HG03064 (cell line): Measurements from ENCODE around the gene SUPT3H.
"Not testable (repeated sequence)": the region's sequence is repeated elsewhere in the genome, so short reads cannot be mapped to it uniquely, and the experiment has no call there.

Experiments used
- ATAC-seq: cut with Tn5 transposase; IDR thresholded peaks from one replicate; pipeline ENCODE4 v1.9.1; 2021; ENCODE audit warnings: low read depth; ENCODE audit not compliant: unreplicated experiment

The SUPT3H gene

GRCh38 chr6:44926556-44926955 is 451.2 kb downstream of the SUPT3H start:
- no peak for ATAC-seq

DNA sequence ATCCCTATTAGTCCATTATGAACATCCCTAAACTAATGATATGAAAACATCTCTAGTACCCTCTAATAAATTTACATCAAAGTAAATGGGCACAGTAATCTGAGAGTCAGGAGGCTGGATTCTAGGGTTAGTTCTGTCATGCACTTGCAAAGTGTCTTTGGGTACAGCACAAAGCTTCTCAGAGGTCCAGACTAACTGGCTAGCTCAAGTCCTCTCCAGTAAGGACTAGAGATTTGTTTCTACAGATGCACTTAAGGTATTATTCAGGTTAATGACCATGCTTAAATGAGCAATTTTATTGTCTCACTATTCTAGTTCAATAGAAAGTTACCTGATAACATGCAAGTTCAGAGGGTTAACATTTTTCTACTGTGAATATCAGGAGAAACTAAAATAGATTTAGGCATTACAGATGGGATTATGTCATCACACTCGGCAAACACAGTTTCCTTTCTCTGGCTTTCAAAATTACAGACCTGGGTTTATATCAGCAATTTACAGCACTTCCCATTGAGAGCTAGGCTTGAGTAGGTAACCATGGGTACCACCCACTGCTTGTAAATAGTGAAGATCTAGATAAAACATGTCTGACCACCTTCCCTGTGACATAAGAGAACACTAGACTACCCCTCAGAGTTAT is 452.5 kb downstream of the SUPT3H start:
- ATAC-seq = no peak

GRCh38 chr6:44923444-44923843 is 454.3 kb downstream of the SUPT3H start:
- ATAC-seq = no peak

GRCh38 chr6:44921798-44922197 is 455.9 kb downstream of the SUPT3H start:
- no peak for ATAC-seq

- ATAC-seq = no peak
Measured at GRCh38 chr6:44920952-44921491, 456.7 kb downstream of the SUPT3H start.

DNA sequence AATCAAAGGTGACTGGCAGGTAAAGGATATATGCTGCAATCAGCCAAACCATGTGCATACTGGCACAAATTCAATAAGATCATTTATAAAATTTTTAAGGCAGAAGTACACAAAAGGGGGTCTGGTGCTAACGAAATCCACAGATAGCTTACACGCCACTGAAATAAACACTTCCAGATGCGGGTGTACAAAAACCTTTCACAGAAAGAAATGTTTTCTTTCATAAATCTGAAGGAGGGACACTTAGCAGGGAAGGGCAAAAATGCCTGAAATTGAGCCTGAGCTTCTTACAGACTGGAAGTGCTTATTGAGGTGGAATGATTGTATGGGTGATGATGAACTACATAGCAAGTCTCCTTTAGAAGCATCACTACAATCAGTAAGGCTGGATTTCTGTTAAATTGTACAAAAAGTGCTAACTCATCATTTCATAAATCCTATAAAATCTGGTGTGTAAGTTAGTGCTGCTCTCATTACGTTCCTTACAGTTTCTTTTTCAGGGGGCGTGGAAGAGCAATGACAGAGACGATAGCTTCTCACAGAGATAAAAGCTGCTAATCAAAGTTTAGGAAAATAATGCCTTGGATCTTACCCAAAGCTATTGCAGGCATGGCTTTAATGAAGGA is 458.9 kb downstream of the SUPT3H start:
- no peak for ATAC-seq

DNA sequence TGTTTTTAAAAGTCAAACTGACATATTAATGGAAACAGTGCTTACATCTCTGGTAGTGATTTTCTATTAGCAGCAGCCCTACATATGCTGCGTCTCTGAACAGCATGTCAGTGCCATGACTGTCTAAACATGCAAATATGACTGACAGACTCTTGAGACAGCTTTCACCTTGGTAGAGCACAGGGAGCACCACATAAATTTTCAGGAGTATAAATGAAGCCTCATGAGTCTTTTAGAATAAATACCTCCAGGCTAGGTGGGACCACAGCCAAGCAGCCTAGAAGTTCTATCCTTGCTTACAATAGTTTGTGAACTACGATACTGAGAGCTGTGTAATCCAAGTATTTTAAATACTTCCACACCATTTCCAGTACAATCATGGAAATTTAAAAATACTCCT is 460.3 kb downstream of the SUPT3H start:
- no peak for ATAC-seq

GRCh38 chr6:44915111-44915510 is 462.6 kb downstream of the SUPT3H start:
- no peak for ATAC-seq

- ATAC-seq = no peak
Measured at GRCh38 chr6:44914141-44914540, 463.6 kb downstream of the SUPT3H start.

DNA sequence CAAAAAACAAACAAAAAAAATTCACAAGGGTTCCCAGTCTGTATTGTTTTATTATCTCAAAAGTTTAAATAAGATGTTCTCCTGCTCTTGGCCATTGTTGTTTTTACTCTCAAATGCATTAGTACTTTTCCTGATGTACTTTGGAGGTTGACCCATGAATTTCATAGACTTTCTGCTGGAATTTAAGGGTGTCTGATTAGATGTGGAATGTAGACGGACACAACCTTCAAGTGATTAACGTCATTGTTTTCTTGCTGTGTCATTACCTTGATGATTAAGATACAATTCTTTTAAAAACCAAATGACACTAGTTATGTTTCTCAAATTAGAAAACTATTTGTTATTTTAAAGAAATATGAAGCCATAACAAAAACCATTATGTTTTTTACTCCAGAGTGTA is 471.0 kb downstream of the SUPT3H start:
- ATAC-seq = no peak

- ATAC-seq = not testable (repeated sequence)
Measured at GRCh38 chr6:44900358-44900757, 477.4 kb downstream of the SUPT3H start.

GRCh38 chr6:44898296-44898930 is 479.3 kb downstream of the SUPT3H start:
- no peak for ATAC-seq

DNA sequence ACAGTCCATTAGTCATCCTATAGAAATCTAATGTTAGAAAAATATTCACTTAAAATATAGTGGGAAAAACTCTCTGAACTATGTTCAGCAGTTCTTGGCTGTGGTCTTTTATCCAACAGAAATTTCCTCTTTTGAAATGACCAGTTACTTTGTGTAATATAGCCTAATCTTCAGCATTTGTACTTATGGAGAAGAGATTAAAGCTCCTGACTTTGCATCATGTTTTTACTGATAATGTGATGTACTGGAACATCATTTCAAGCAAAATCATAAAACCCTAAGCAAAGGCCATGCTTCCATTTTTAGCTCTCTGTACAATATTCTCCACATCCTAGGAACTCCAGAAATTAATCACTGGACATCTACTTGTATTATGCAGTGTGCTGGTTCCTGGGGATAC is 480.4 kb downstream of the SUPT3H start:
- ATAC-seq = no peak

GRCh38 chr6:44896701-44897100 is 481.0 kb downstream of the SUPT3H start:
- ATAC-seq = no peak

GRCh38 chr6:44892579-44892978 is 485.2 kb downstream of the SUPT3H start:
- ATAC-seq = no peak

- ATAC-seq = not testable (repeated sequence)
Measured at GRCh38 chr6:44879071-44879470, 498.7 kb downstream of the SUPT3H start.

GRCh38 chr6:44876638-44877037 is 501.1 kb downstream of the SUPT3H start:
- not testable (repeated sequence) for ATAC-seq

GRCh38 chr6:44869321-44869897 is 508.3 kb downstream of the SUPT3H start:
- ATAC-seq = peak; percentile 84

DNA sequence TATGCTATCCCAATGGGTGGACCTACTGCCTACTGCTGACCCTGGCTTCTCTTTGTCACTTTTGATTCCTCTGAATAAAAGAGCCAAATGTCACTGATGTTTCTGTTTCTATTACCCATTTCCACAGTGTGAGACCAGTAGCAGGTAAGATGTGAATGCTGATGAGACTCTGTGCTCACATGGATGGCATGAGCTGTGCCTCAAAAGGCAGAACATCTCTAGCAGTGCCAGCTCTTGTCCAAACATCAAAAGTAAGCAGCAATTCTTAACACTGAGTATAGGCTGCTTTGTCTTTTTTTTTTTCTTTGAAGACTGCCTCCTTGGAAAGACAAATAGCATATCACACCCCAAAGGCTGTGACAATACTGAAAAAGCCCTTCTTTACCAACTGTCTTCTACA is 508.8 kb downstream of the SUPT3H start:
- ATAC-seq = peak; percentile 23

DNA sequence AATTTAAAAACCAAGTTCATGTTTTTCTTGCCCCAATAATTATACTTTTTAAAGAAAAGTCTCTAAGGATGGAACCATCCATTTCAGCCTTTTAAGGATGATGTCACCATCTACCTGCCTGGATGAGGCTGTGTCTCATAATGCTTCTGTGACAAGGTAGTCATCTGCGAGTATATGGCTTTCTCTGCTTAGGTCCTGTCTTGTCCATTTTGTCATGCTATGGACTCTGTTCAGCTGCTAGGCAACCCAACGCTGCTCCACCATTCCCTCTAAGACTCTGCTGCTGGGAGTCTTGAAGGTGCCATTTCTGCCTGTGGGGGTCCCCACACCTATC is 509.4 kb downstream of the SUPT3H start:
- ATAC-seq = peak; percentile 28

GRCh38 chr6:44867571-44868334 is 510.0 kb downstream of the SUPT3H start:
- peak; percentile 62 for ATAC-seq
